GM19351 (cell line): Measurements from ENCODE around the gene GULP1.

ENCODE experiments used
- ATAC-seq: cut with Tn5 transposase; IDR thresholded peaks from one replicate; pipeline ENCODE4 v1.9.1; 2021; ENCODE audit warnings: mild to moderate bottlenecking, moderate library complexity; ENCODE audit not compliant: unreplicated experiment

The GULP1 gene

DNA sequence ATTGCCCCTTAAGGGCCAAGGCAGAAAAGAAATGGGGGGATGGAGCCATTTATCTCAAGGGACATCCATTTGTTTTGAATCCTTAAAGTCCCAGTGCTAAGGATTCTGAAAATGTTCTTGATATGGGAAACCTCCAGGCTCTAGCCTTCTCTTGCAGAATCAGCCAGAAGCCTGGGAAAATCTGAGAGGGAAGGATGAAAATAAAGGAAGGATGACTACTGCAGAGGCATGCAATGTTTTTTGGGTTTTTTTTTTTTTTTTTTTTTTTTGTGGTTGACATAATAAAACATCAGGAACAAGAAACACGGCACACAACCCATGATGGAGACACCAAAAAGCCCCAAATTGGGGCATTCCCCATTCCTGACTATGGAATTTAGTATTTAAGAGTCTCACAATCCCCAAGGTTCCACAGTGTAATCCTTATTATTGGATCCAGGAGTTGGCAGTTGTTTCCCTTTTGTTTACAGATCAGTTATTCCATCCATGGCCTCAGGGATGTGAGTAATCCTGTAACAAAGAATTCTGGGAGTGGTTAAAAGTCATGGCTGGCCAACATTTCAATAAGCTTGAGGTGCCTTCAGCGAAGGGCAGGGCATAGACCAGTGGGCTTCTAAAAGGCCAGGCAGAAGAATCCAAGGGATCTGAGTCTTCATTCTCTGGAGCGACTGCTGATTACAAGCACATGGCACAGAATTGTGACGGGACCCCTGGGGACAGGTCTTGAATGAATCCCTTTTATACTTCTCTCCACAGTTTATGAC lies 337.5 kb downstream of the GULP1 start:
- no peak for ATAC-seq

DNA sequence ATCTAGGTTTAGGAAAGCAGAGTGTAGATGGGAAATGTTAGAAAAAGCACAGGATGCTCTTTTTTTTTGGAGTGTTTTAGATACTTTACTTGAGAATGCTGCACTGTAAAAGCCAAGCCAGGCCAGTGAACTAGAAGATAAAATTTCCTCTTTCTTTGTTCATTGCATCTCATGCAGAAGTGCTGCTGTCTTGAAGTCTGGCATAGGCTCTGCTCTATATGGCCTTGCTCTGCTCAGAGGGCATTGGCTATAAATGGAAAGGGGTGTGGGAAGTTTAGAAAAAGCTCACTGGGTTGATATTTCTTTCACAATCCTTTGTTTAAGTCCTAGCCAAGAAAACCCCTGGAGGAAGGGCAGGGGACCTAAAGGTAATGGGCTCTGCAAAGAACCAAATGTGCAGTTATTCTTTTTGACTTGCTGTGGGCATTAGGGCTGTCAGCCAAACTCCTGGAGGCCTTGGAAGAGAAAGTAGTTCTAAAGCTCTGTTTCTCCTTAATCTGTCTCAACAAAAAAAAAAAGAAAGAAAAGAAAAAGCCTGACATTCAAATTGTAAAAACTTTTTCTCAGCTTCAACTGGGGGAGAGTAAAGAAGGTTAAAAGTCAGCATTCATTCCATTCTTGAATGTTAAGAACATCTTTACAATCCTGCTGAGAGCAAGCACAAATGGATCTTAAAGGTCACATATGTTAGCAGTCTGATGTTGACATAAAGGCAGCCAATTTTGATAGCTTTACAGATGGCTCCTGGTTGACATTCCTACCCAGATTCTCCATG lies 338.3 kb downstream of the GULP1 start:
- no peak for ATAC-seq

GRCh38 chr2:188631037-188631809 lies 339.5 kb downstream of the GULP1 start:
- ATAC-seq: no peak

DNA sequence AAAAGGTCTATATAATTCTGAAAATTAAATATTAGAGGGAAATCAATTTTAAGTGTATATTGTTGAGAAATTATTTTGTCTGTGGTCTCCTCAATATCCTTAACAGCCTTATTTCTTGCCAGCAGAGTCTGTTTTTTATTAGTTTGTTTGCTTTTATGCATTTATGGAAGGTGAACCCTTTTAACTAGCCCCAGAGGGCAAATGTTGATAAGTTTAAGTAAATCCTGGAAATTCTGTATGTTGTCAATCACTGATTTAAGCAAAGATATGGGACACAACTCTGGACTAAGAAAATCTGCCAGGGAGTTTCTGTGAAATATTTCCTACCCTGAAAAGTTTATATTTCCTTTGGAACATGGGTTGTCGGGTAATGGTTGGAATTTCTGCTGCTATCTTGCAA lies 343.0 kb downstream of the GULP1 start:
- no peak for ATAC-seq
